HG03097 (cell line): ENCODE measurements around the gene P2RY8.
"Not testable (repeated sequence)": the region's sequence is repeated elsewhere in the genome, so short reads cannot be mapped to it uniquely, and the experiment has no call there.

Experiments used
- ATAC-seq: cut with Tn5 transposase; IDR thresholded peaks from one replicate; pipeline ENCODE4 v1.9.1; 2021; ENCODE audit not compliant: unreplicated experiment, low FRiP score

Gene P2RY8

GRCh38 chrX:1537031-1537715, at the start of gene P2RY8:
Gene P2RY8 (minus strand): TSS chrX:1537185. CDS start chrX:1466558, 70,627 bp downstream.
- peak; percentile 59 for ATAC-seq

GRCh38 chrX:1584237-1585011, 47.4 kb upstream of the P2RY8 start:
- ATAC-seq: no peak

- no peak for ATAC-seq
Observed at GRCh38 chrX:1582686-1583437, 45.9 kb upstream of the P2RY8 start.

- peak; percentile 61 for ATAC-seq
Observed at GRCh38 chrX:1581132-1581531, 44.1 kb upstream of the P2RY8 start.

GRCh38 chrX:1578511-1579173, 41.7 kb upstream of the P2RY8 start:
- ATAC-seq: no peak

- ATAC-seq: no peak
Observed at GRCh38 chrX:1577845-1578244, 40.9 kb upstream of the P2RY8 start.

- ATAC-seq: no peak
Observed at GRCh38 chrX:1576201-1576992, 39.4 kb upstream of the P2RY8 start.

- ATAC-seq: not testable (repeated sequence)
Observed at GRCh38 chrX:1574181-1574580, 37.2 kb upstream of the P2RY8 start.

- no peak for ATAC-seq
Observed at GRCh38 chrX:1564750-1565683, 28.0 kb upstream of the P2RY8 start.

GRCh38 chrX:1564077-1564476, 27.1 kb upstream of the P2RY8 start:
- not testable (repeated sequence) for ATAC-seq

GRCh38 chrX:1561164-1561563, 24.2 kb upstream of the P2RY8 start:
- no peak for ATAC-seq

GRCh38 chrX:1558761-1559468, 21.9 kb upstream of the P2RY8 start:
- ATAC-seq: no peak

- ATAC-seq: not testable (repeated sequence)
Observed at GRCh38 chrX:1557442-1557841, 20.5 kb upstream of the P2RY8 start.

- ATAC-seq: no peak
Observed at GRCh38 chrX:1555370-1555769, 18.4 kb upstream of the P2RY8 start.

- ATAC-seq: no peak
Observed at GRCh38 chrX:1554469-1555210, 17.7 kb upstream of the P2RY8 start.

GRCh38 chrX:1551959-1552546, 15.1 kb upstream of the P2RY8 start:
- ATAC-seq: no peak

GRCh38 chrX:1546691-1547251, 9.8 kb upstream of the P2RY8 start:
- no peak for ATAC-seq
